Measurements from ENCODE around the gene MTFMT.

Gene MTFMT

GRCh38 chr15:64960153-64960552 is 69.3 kb downstream of the MTFMT start:
- Histone ChIP-seq H3K4me3 (ENCODE audit: low read length) (no peak overlapping the region), H3K36me3 (ENCODE audit: control insufficient read depth, insufficient read depth, low read length) (peaks cover 23% of the 10 kb centered on the region; the same call in 1 of the 2 replicates), H3K27me3 (ENCODE audit: control insufficient read depth, insufficient read depth, low read length) (no peaks in the 10 kb centered on the region), H3K27ac (ENCODE audit: low read length) (no peak overlapping the region), H3K9me3 (ENCODE audit: control insufficient read depth, insufficient read depth, low read length) (no peaks in the 10 kb centered on the region), H3K4me1 (ENCODE audit: control insufficient read depth, insufficient read depth, low read length) (0 out of 2 replicates have a peak, but pooled peaks cover 2% of the 10 kb centered on the region)
- no CpG with 5 or more reads among the region's 6 CpGs for WGBS (ENCODE audit: insufficient coverage, insufficient read length)
- DNase-seq (ENCODE audit: low read depth, low spot score) = no peak

- DNase-seq (ENCODE audit: low read depth, low spot score) = no peak
- Histone ChIP-seq H3K27ac (ENCODE audit: low read length) (no peak overlapping the region), H3K9me3 (ENCODE audit: control insufficient read depth, insufficient read depth, low read length) (no peaks in the 10 kb centered on the region), H3K27me3 (ENCODE audit: control insufficient read depth, insufficient read depth, low read length) (no peaks in the 10 kb centered on the region), H3K36me3 (ENCODE audit: control insufficient read depth, insufficient read depth, low read length) (peaks cover 19% of the 10 kb centered on the region; the same call in 1 of the 2 replicates), H3K4me3 (ENCODE audit: low read length) (no peak overlapping the region), H3K4me1 (ENCODE audit: control insufficient read depth, insufficient read depth, low read length) (0 out of 2 replicates have a peak, but pooled peaks cover 2% of the 10 kb centered on the region)
- WGBS (ENCODE audit: insufficient coverage, insufficient read length) = no CpG with 5 or more reads among the region's 9 CpGs
Observed at GRCh38 chr15:64959128-64959527, 70.3 kb downstream of the MTFMT start.

- no peak overlapping the region for H3K27ac ChIP-seq (ENCODE audit: low read length)
- peaks cover 2% of the 10 kb centered on the region; the same call in 1 of the 2 replicates for H3K4me1 ChIP-seq (ENCODE audit: control insufficient read depth, insufficient read depth, low read length)
- WGBS (ENCODE audit: insufficient coverage, insufficient read length) = no CpG with 5 or more reads among the region's 3 CpGs
- DNase-seq (ENCODE audit: low read depth, low spot score) = no peak
- no peaks in the 10 kb centered on the region for H3K9me3 ChIP-seq (ENCODE audit: control insufficient read depth, insufficient read depth, low read length)
- H3K27me3 ChIP-seq (ENCODE audit: control insufficient read depth, insufficient read depth, low read length) = no peaks in the 10 kb centered on the region
- no peak overlapping the region for H3K4me3 ChIP-seq (ENCODE audit: low read length)
- H3K36me3 ChIP-seq (ENCODE audit: control insufficient read depth, insufficient read depth, low read length) = peaks cover 7% of the 10 kb centered on the region; the same call in 1 of the 2 replicates
Observed at GRCh38 chr15:64954395-64954794, 75.0 kb downstream of the MTFMT start.

DNA sequence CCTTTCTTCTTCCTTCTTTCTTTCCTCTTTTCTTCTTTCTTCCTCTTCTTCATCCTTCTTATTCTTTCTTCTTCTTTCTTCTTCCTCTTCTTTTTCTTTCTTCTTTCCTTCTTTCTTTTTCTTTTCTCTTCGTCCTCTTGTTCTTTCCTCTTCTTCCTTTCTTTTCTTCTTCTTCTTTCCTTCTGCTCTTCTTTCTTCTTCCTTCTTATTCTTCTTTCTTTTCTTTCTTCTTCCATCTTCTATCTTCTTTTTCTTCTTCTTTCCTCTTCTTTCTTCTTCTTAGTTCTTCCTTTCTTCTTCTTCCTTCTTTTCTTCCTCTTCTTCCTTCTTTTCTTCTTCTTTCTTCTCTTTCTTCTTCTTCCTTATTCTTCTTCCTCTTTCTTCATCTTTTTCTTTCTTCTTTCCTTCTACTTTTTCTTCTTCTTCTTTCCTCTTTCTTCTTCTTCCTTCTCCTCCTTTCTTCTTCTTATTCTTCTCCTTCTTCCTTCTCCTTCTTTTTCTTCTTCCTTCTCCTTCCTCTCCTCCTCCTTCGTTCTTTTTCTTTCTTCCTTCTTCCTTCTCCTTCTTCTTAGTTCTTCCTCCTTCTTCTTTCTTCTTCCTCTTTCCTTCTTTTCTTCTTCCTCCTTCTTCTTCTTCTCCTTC is 77.5 kb downstream of the MTFMT start:
- no peak for DNase-seq (ENCODE audit: low read depth, low spot score)
- no peaks in the 10 kb centered on the region; the same call in 1 of the 2 replicates for H3K4me1 ChIP-seq (ENCODE audit: control insufficient read depth, insufficient read depth, low read length)
- 0 out of 2 replicates have a peak, but pooled peaks cover 5% of the 10 kb centered on the region for H3K36me3 ChIP-seq (ENCODE audit: control insufficient read depth, insufficient read depth, low read length)
- no peak overlapping the region for H3K27ac ChIP-seq (ENCODE audit: low read length)
- H3K4me3 ChIP-seq (ENCODE audit: low read length) = no peak overlapping the region
- no peaks in the 10 kb centered on the region for H3K9me3 ChIP-seq (ENCODE audit: control insufficient read depth, insufficient read depth, low read length)
- no peaks in the 10 kb centered on the region for H3K27me3 ChIP-seq (ENCODE audit: control insufficient read depth, insufficient read depth, low read length)
- whole genome bisulfite sequencing (ENCODE audit: insufficient coverage, insufficient read length) = no CpG with 5 or more reads among the region's 2 CpGs
